Activated CD4-positive, alpha-beta T cell treated with anti-CD3 and anti-CD28 coated beads, Interleukin-2, amount 50 U/mL, for 16 hours (primary cell): ENCODE results near the gene TFDP2.
"Not testable (repeated sequence)": the region's sequence is repeated elsewhere in the genome, so short reads cannot be mapped to it uniquely, and the experiment has no call there.

Experiments
- DNase-seq: peaks from one replicate; pipeline ENCODE4 v3.0.0-alpha.2; 2020

The TFDP2 gene

DNA sequence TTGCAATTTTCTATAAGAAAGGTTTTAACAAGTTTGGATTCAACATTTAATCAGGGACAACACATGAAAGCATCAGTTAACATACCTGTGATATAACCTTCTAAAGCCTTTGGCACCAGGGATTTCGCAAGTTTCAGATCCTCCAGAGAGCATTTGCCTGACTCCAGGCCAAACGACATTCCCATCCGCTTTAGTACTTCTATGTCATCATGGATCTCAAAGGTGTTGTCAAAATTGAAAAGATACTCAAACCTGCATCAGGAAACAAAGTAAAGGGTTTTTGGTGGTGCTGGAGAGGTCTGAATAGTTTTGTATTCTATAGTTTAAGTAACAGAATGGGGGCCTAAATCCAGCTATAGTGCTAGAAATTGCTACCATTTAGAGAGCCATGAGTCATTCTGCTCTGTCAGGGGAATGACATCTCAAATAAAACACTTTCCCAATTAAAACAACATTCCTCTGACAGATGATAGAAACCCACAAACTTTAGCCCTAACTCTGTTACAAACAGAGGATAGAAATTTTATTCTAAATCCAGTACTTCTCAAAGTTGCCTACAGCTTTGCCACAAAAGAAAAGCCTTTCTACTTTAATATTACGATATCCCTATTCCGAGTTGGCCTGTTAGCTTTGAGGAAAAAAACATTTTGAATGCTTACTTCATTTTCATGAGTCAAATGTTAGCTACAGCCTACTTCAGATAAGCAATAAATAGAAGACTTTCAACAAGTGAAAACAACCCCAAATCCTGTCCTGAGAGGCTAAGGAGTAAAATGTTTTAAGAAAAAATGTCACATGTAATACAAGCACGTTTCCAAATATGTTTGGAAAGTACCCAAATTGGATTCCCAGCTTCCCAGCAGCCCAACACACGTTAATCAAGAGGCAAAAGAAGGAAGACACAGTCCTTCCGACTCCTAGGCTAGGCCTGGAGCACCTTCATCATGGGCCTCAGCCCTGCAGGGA, 189.5 kb downstream of the TFDP2 start:
- DNase-seq: no peak

DNA sequence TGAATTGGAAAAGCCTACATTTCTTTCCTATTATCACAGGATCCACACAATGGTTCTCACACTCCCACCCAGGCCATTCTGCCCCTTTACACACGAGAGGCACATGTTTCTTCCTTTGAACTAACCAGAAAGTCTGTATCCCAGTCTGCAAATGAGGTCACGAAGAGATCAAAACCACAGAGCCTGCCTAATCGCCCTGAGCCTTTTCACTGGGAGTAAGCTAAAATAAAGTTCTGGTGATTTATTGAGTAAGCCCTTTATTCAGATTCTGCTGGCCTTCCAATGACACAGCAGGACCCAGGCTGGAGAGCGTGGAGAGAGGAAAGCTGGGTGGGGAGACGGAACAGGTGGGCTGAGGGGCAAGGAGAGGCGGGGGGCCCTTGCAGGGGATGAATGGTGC, 194.2 kb downstream of the TFDP2 start:
- no peak for DNase-seq

DNA sequence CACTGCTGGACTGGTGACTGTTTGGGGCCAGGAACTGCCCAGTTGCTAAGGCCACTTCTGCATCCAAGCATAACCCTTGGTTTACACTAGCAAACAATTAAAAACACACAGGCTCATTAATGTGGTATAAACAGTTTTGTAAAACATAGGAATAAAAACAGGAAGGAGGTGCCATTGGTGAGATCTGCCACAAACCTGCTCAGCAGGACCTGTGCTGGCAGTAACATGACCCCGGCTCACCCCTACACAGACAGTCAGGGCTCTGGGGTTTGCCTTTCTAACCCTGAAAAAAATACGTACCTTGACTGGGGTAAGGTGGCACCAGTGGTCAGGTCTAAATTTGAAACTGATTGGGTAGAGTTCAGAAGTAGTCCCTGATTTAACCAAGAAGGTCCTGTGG, 196.7 kb downstream of the TFDP2 start:
- no peak for DNase-seq

DNA sequence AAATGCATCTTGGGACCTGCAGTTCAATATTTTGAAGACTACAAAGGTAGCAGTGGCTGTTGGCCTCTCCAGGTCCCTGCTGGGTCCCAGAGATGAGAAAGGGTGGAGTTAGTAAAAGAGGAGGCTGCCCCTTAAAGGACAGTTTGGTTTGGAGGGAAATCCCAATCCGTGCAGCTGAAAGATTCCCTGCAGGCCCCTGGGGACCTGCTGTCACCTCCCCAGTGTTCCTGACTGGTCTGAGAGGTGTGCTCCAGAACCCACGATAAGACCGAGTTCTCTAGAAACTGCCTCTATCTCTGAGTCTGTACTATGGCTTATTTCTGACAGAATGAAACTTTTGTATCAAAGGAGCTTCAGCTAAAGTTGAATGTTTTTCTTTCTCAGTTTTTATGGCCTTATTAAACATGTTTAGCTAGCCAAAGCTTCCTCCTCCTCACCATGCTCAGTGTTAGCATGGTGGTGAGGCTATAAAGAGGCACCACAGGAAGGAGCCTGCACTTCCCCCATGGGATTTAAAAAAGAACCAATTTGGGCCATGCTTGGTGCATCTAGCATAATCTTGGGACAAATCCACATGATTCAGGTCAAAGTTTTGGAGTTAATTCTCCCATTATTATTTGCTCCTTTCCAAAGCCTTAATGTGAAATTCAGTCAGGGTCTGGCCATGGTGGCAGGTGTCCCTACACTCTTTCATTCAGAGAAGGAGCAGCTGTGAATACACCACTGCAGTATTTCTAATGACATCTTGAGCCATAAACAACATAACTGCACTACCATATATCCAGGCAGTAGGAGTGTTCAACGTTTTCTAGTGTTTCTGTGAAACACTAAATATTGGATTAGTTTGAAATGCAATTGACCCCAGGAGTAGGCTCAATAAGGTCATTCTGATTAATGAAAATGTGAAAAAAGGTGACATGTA, 198.5 kb downstream of the TFDP2 start:
- no peak for DNase-seq

DNA sequence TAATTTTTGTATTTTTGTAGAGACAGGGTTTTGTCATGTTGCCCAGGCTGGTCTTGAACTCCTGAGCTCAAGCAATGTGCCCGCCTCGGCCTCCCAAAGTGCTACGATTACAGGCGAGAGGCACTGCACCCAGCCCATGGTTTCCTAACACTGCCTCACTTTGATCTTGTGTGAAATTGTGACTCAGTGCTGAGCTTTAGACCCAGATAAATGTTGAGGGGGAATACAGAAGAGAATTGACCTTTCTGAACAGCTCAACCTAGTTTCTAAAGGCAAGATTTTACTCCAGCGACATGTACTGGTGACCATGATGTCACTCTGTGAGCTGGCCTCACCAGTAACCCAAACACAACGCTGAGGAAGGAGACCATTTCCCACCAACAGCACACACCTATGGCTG, 199.4 kb downstream of the TFDP2 start:
- no peak for DNase-seq

DNA sequence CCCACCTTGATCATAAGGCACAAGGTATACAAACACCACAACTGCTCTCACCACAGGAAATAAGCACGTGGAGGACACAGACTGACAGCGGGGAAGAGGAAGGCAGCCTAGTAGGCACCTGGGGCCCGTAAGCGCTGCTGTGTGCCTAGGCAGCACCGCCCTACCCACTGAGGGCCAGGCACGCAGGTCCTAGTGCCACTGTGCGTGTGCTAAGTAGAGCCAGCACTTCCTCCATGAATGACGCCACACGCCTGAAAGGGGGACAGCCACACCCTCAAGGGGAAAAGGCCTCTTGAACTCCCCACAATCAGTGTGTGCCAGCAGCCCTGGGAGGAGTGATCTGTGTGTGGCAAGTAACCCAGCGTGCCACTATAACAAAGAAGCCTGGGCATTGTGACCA, 199.9 kb downstream of the TFDP2 start:
- no peak for DNase-seq

DNA sequence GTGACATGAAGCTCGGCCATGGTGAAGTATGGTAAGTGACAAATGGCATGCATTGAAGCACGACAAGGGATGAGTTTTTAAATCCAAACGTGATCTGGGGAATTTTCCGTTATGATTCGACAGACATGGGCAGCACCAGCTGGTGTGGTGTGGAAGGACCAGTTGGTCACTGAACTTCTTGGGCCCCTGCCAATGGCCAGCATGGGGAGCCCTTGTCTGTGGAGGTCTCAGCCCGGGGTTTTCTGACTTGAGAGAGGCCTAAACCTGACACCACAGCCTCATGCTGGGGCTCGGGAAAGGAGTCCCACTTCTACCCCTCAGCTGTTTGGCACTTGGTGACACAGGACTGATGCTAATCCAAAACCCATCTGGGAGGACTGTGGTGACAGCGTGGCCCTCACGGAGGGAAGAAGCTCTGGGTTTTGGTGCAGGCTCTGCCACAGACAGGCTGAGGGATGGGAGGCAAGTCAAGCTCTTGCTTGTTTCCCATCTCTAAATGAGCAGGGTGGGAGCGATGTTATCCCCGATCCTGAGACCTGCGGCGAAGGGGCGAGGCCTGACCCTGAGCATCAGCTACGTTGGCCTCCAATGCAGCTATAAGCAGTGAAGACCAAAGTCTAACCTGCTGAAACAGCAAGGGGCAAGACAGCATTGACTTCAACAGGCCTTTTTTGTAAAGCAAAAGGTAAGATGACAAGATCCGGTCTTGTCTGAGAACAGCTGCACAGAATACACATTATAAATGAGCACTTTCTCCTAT, 203.4 kb downstream of the TFDP2 start:
- DNase-seq: no peak

DNA sequence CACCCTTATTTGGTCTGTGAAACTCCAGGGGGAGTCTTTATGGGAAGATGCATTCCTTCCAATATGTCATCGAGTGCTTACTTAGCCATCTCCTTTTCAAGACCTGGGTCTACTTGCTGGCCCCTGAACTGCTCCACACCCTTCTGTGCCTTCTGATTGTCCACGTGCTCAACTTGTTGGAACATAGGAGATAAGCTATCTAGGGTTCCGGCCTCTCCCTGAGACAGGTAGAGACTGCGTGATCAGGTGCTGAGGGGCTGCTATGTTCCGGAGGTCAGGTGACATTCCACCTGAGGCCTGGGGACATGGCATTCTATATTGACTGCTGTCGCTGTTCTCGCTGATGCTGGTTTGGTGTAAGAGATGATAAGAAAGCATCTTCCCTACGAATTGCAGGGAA, 207.3 kb downstream of the TFDP2 start:
- no peak for DNase-seq

DNA sequence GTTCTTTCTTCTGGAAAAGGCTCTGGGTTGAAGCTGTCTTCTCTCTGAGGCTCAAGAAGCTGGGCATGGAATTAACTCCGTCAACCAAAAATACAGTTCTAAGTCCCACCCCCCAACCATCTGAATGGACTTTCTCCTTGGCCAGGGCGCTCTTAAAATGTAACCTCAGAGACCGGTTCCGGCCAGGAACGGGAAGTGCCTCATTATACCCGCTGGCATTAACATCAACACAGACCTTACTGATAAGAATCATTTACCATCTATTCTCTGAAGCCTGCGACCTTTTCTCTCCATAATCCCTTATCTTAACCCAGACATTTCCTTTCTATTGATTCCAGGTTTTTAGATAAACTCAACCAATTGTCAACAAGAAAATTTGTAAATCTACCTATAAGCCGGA, 208.3 kb downstream of the TFDP2 start:
- no peak for DNase-seq

DNA sequence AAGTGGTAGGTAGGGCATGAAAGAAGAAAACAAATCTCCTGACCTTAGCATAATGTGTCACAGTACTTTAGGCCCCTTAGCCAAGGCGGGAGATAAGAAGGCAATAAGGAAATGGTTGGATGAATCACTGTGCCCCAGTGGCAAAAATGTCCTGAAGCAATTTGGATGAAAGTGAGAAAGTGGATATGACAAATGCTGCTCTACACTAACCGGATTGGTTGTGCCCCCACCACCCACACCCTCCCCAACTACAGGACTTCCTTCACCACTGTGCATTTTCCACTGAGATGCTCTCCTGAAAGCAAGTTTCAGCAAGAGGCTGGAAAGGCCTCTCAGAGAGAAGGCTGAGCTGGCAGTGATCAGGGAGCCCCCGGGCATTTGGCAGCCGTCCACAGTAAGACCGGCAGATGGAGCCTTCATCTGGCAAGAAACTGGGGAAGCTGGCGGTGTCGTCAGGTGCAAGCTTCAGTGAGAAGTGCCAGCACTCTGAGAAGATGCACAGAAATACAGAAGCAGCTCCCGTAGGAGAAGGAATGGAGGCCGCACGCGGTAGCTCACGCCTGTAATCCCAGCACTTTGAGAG, 209.1 kb downstream of the TFDP2 start:
- peak; percentile 52 for DNase-seq

DNA sequence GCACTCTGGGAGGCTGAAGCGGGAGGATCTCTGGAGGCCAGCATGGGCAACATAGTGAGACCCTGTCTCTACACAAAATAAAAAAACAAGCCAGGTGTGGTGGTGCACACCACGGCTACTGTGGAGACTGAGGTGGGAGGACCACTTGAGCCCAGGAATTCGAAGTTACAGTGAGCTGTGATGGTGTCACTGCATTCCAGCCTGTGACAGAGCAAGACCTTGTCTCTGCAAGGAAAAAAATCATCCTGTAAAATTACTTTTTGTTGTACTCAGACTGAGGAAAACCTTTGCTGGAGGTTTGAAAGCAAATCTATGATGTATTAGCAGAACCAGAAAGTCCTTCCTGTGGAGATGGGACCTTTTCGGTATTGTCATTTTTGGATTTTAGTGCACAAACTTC, 209.6 kb downstream of the TFDP2 start:
- no peak for DNase-seq

DNA sequence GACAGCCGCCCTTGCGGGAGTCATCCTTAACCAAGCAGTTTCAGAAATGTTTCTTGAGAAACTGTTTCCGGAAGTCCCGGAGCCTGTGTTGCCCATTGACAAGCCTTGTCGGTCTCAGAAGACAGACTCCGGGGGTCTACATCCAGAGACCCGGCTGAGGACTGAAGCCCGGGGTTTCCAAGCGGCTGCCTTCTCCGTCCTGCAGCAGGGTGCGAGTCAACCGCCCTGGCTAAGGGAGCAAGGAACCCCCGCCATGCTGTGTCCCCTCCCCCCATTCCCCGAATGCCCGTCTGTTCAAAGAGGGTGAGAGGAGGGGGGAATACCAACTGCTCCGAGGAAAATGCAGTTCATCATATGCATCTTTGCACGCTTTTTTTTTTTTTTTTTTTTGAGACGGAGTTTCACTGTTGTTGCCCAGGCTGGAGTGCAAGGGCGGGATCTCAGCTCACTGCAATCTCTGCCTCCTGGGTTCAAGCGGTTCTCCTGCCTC, 211.3 kb downstream of the TFDP2 start:
- DNase-seq: no peak

DNA sequence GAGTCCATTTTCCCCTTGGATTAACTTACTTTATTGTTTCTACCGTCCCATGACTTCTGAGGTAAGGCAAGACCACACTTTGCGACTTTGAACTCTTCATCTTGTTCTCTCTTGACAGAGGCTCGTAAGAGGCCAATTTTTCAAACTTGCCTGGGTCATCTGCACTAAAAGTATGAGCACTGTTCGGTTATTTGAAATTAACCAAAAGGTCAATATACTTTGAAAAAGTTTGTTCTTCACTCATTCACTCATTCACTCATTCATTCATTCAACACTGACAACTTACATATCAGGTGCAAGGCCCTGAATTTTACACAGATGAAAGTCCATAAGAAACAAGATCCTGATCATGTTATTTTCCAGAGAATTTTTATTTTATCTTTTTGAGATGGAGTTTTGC, 215.0 kb downstream of the TFDP2 start:
- DNase-seq: no peak

DNA sequence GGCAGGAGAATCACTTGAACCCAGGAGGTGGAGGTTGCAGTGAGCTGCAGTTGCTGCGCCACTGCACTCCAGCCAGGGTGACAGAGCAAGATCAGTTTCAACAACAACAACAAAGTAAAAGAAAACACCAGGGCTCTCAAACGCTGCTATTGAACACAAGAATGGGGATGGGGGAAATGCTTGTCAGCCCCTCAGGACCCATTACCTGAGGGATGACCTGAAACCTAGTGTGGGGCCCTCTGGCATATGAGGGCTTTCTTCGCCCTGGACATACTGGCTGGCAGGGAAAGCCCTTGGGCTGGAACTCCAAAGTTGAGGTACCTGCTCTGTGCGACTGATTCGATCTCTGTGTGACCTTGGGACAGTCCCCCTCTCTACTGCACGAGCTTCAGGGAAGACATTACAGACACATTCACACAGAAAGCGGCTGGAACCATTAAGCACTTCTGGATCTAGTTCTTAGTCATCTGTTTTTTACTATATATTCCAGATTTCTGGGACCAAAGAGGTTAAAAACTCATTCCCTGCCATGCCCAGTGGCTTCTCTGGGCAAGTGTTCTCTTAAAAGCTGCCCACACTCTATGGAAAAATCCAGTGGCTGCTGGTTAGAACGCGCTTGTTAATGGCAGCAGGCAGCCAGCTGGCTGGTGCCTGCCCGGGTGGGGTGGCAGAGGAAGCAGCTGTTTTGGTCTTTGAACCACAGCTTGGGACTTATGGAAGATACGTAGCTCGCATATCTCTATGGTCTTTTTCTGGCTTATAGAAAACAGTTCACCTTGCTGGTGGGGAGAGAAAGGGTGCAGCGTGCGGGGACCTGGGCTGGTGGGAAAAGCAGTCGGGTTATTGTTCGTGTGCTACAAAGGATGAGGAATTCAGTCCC, 215.7 kb downstream of the TFDP2 start:
- DNase-seq: no peak

DNA sequence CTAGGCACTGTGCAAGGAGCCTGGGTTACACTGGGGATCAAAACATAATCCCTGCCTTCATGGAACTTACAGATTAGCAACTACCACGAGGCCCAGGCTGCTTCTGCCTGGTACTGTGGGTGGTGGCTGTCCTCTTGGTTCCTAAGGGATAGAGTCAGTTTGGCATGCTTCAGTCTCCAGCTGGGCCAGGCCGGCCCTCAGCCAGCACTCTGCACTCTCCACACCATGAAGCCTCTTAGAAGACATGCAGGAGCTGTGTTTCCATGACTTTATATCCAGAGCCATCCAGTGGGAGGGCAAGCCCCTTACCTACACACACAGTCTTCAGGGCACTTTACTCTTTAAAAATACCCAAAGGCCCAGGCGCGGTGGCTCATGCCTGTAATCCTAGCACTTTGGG, 218.5 kb downstream of the TFDP2 start:
- no peak for DNase-seq

DNA sequence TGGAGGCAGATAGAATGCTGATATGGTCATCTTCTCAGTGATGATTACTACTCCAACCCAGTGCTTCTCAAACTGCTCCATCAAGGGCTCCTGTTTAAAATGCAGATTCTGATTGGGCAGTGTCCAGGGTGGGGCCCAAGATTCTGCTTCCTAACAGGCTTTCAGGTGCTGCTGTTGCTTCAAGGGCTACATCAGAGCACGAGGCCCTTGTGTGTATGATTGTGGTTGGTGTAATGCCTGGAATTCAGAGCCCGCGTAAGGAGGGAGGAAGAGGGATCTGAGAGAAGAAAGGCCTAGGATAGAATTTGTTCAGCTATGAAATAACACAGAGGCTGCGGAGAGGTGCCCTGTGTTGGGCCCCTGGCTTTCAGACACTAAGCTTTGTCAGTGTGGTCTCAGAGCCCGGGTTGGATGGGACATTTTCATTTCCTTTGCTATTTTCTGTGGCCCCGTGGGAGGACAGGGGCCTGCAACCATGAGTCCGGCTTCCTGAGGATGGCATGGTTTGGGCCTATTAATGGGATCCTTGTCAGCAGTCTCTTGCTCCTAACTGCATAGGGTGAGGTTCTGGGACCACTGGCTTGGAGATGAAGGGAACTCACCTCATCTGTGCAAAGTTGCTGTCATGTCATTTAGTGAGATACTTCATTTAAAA, 219.9 kb downstream of the TFDP2 start:
- DNase-seq: no peak

DNA sequence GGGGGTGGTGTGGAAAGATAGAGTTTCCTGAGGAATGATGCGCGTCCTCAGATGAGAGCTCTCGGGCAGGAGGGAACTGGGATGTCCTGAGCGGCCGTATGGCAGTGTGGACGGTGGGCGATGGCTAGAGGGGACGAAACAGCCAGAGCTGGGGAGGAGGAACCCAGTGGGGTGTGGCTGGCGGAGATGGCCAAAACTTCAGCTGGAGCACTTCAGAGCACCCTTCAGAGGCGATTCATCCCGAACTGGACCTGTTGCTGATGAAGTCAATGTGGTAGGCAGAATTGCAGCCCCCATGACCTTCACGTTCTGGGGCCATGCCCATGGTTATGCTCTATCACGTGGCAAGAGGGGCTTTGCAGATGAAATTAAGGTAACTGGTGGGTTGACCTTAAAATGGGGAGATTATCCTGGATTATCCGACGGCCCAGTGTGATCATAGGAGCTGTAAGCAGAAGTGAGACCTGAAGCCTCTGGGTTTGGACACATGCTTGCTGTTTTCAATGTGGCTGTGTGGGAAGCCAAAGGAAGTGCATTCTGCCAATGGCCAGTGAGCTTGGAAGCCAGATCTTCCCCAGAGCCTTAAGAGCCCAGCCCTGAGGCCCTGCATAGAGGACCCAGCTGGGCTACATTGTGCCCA, 220.6 kb downstream of the TFDP2 start:
- DNase-seq: no peak

DNA sequence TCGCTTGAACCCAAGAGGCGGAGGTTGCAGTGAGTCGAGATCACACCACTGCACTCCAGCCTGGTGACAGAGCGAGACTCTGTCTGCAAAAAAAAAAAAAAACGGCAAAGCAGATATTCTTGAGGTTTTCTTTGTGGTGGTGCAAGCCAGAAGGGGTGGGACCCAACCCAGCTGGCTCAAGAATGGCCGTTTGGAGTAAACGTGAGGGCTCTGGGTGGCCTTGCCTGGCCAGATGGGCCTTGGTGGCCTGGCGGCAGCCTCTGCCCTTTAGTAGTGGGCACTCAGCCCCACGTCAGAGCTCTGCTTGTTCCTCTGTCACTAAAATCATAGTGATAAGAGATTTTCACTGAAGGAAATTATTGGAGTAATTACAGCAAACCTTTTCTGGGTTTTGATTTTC, 222.4 kb downstream of the TFDP2 start:
- no peak for DNase-seq

DNA sequence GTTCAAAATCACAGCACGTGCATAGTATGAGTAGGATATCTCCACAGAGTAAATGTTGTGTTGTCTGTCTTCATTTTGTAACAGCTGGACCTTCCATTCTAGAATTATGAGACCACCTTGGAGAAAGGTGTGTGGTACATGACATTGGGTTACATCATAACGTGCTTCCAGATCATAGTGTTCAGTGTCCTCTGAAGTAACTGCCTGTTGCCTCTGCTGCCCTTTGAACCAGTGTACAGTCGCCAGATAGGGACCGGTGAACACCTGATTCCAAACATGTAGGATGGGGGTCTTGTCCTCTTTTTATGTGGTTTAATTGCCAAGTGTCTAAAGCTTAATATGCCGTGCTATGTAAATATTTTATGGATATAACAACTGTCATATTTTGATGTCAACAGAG, 223.7 kb downstream of the TFDP2 start:
- not testable (repeated sequence) for DNase-seq

DNA sequence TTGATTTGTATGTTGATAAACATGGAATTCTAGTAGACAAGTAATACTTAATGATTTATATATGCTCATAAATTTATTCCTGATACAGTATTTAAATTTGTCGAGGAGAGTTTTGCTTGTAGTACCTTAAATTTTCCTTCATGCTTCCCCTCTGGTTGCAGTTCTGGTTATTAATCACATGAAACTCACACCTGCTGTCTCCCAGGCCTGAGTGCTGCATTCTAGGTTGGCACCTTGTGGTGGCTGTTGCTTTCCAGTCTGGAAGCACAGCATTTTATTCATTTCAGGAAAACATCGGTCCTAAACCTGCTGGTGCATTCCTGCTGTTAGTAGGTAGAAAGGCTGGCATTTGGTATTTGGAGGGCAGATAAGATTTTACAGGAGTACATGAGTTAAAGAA, 228.0 kb downstream of the TFDP2 start:
- DNase-seq: no peak
